Head of caudate nucleus (tissue), 42 donors: ENCODE results near the gene NEAT1.

Experiments used
- DNase-seq, 42 donors: peaks; one replicate each; pipeline versions ENCODE4 v3.0.0 to v3.0.0-alpha.2; 2020 to 2021; ENCODE audit warnings: mixed read lengths in 7 of 42
- intact Hi-C: fragments of 100-400 bp; cut with DNase I; formaldehyde crosslinking; loops from one replicate; pipeline ENCODE4 v1.15.0; 2022

NEAT1 gene

DNA sequence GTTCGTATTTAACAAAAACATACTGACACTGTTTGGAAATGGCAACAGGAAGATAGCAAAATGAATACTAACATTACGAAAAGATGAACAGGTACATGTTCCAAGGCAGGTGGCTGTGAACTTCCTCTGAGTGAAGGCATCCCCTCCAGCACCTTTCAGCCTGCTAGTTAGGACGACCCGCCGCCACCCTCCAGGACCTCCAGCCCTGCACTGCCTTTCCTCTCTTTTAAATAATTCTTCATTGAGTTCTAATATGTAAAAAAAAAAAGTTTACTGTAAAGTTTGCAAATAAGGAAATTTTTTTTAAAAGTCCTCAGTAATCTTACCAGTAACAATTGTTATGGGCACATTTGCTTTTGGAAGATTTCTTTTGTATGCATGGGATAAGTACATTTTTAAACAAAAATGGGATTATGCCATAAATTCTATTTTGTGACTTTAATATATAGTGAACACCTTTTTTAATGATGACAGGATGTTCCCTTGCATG, 6.0 kb downstream of the NEAT1 start:
- DNase-seq, result peak in 9 of 42 donors; percentile 4 to 54 (median 19)
- intact Hi-C loops, result no loop called here

DNA sequence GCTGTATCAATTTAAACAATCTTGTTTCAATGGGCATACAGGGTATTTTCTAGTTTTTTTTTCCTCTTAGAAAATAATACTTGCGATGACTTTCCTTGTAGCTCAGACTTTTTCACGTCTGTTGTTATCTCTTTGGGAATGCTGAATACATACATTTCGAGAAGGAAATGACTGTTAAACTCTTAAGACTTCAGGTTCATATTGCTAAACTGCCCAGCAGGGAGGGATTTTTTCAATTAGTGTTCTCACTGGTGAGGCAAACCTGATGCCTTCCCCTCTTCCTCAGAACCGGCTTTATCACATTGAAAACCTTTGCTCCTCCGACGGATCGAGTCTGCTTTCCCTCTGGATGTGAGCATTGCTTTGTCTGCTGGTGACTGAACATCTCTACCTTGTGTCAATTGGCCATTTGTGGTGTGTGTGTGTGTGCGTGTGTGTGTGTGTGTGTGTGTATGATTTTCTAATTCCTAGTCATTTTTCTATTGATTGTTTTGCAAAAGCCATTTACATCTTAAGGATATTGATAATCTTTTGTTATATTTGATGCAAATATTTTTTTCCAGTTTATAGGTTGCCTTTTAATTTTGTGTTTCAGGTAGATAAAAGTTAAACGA, 6.6 kb downstream of the NEAT1 start:
- peak in 7 of 42 donors; percentile 5 to 50 (median 21) for DNase-seq
- intact Hi-C loops, result no loop called here

DNA sequence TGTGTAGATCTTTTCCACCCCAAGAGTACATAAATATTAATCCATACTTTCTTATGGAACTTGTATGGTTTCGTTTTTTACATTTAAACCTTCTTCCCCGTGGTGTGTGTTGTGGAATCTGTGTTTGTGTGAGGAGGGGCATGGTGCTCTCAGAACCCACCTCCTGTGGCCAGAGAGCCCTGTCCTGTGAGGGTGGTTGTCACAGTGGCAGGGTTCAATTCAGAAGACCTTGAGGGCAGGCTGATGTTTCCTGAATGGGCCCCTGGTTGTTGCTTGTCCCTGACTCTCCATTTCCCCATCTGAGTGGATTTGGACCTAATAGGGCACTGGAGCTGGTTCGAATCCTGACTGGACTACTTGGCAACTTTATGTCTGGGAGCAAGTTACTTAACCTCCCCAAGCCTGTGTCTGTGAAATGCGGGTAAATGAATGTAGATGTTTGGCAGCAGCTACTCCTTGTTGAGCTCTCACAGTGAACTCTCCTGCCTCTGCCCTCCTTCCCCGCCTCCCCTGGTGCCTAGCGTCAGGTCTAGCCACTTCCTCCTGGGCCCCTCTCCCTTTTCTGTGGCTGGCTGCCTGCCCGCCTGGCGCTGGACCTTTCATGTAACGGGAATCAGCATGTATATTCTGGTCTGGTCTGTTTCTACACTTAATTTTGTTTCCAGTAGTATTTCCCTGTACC, 7.3 kb downstream of the NEAT1 start:
- DNase-seq, result peak in 15 of 42 donors; percentile 3 to 78 (median 50)
- intact Hi-C loops, result no loop called here

DNA sequence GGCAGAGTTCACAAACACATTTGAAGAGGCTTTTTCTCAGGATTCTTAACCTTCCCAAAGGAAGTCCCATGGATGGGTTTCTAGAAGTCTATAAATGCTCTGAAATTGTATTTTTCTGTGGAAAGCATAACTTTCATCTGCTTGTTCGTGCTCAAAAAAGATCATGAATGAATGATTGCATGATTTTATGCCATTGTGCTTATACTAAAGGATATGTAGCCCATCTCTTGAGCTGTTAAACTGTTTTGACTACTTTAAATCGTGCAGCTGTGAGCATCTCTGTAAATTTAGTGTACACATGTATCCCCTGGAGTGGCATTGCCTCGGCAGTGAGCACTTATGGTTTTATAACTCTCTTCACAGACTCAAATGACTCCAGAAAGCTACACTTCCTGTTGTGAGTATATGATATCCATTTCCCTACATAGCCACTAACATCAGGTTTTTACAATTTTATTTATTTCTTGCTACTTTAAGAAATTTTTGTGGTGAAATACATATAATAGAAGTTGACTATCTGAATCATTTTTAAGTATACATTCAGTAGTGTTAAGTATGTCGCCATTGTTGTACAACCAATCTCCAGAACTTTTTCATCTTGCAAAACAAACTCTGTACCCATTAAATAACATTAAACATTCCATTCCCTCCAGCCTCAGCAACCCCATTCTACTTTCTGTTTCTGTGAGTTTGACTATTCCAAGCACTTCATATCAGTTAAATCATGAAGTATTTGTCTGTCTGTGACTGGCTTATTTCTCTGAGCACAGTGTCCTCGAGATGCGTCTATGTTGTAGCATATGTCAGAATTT, 8.0 kb downstream of the NEAT1 start:
- intact Hi-C loops, result no loop called here
- peak in 5 of 42 donors; percentile 1 to 41 (median 22) for DNase-seq

DNA sequence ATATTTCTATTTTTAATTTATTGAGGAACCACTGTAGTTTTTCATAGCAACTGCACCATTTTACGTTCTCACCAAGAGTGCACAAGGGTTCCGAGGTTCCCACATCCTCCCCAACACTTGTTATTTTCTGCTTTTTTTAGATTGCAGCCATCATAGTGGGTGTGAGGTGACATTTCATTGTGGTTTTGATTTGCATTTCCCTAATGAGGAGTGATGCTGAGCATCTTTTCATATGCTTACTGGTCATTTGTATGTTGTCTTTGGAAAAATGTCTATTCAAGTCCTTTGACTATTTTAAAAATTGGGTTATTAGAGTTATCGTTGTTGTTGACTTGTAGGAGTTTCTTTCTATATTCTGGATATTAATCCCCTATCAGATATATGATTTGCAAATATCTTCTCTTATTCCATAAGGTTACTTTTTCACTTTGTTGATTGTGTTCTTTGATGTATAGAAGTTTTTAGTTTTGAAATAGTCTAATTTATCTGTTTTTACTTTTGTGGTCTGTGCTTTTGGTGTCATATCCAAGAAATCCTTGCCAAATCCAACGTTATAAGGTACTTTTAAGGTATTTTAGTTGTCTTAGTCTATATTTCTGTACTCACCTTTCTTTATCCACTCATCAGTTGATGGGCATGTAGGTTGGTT, 9.0 kb downstream of the NEAT1 start:
- peak in 7 of 42 donors; percentile 3 to 42 (median 23) for DNase-seq
- intact Hi-C loops, result no loop called here

DNA sequence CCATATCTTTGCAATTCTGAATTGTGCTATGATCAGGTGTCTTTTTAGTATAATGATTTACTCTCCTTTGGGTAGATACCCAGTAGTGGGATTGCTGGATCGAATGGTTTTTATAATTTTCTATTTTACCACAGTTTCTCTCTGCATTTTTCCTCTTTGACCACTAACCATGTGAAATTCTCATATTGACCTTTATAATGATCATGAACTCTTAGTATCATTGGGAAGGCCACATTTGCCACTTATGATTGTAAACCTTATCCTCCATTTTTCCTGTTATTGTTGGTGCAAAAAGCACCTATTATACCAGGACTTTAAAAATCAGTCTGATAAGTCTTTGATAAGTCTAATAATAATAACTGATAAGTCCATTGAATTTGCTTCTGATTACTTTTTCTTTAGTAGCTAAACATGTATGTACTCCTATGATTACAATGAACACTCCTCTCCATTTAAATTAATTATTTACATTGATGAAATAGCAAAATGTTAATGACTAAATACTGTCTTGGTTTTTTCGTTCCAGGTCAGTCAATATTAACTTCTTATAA, 9.6 kb downstream of the NEAT1 start:
- intact Hi-C loops, result no loop called here
- no peak for DNase-seq

DNA sequence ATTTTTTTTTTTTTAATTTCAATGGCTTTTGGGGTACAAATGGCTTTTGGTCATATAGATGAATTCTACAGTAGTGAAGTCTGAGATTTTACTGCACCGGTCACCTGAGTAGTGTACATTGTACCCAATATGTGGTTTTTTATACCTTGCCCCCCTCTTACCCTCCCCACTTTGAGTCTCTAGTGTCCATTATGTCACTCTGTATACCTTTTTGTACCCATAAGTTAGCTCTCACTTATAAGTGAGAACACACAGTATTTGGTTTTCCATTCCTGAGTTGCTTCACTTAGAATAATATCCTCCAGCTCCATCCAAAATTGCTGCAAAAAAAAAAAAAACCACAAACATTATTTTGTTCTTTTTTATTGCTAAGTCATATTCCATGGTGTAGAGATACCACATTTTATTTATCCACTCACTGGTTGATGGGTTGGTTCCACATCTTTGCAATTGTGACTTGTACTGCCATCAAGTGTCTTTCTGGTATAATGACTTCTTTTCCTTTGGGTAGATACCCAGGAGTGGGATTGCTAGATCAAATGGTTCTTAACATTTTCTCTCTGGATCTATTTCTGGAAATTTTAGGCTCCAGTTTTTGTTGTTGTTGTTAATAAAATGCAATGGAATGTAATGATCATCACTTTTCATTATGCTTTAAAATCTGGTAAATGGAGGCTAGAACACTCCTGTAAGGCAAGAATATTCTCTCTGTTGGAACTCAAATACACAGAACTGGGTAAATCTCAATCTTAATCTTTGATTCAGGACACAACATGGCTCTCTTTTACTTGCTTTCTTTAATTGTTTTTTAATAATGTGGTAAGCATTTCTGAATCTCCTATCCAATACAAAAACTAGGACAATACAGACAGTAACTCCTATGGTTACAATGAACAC, 10.3 kb downstream of the NEAT1 start:
- intact Hi-C loops, result no loop called here
- DNase-seq, result peak in 3 of 42 donors; percentile 2 to 39 (median 38)

DNA sequence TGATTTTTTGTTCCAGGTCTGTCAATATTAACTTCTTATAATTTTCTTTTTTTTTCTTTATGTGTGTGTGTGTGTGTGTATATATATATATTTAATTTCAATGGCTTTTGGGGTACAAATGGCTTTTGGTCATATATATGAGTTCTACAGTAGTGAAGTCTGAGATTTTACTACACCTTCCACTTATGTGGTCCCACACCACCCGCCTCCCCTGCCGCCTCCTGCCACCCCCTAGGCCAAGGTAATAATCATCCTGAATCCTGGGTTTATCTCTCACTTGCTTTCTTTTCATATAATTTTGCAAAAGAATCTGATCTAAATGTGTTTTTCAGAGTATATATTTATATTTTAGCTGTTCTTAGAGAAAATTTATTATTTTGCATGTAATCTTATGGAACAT, 11.1 kb downstream of the NEAT1 start:
- intact Hi-C loops, result no loop called here
- peak in 5 of 42 donors; percentile 7 to 38 (median 30) for DNase-seq

DNA sequence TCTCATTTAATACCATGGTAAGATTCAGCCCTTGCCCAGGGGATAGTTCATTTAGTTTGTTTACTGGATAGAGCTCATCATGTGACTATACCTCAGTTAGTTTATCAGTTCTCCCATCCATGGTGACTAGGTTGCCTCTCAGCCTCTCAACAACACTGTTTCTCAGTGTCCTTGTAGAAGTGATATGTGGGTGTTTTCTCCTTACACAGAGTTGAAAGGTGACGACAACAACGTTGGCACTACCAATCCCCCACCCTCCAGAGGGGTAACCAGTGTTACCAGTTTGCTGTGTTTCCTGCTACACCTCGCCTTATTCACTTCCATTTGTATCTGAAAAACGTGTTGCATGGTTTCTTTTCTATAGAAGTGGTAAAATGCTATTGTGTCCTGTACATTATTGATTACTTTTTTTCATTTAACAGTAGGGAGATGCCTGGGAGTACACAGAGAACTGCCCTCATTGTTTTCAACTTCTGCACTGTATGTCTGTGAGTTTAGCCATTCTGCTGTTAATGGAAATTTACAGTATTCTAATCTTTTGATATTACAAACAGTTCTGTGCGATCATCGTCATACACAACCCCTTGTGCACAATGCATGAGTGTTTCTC, 11.6 kb downstream of the NEAT1 start:
- peak in 5 of 42 donors; percentile 1 to 41 (median 7) for DNase-seq

DNA sequence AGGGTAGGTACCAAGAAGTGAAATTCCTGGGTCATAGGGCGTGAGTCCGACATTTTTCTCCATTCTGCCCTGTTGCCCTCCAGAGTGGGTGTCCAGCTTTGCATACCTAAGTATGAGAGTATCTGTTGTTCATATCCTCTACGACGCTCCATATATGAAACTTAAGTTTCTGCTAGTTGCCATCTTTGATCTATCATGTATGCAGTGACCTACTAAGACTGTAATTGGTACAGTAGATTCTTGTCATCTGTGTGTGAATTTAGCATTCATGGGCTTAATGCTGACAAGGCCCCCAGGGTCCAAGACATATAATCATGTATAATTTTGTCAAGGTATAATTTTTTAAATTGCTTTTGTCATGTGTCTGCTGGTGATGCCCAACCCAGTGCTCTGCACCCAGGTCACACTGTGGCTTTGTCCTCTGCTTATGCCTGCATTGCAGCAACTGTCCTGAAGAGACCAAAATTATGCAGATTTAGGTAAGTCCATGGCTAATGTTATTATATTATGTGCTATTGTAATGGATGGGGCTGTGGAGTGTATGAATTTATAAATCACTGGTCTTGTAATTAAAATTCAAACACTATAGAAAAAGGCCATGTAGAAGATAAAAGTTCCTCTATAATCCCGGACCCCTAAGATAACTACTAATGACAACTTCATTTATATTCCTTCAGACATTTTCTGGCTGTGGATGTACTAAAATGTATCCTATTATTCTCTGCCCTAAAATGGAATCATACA, 12.2 kb downstream of the NEAT1 start:
- DNase-seq, result peak in 7 of 42 donors; percentile 3 to 42 (median 21)
- intact Hi-C loops, result no loop called here

More for the DNA sequence above, 11.6 kb downstream of the NEAT1 start:
- intact Hi-C loops, result no loop called here

DNA sequence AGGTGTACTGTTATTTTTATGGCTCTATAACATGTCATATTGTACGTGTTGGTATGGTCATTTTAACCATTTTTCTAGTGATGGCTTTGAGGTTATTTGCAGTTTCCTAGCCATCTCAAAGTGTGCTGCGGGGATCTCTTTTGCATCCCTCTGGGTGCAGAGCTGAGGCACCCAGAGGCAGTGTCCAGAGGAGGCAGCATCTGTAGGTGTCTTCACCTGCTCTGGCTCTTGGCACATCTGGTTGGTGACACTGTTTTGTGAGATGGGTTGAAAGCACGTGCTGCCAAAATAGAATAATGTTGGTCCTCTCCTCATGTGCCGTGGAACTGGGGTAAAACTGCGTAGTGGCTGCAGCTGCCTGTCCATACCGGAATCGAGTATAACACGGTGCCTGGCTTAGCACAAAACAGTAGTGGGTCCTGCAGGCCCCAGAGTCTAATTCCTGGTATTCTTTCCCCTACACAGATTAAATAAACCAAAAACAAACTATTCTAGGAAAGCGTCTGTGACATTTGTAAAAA, 12.9 kb downstream of the NEAT1 start:
- intact Hi-C loops, result no loop called here
- DNase-seq, result peak in 9 of 42 donors; percentile 3 to 44 (median 22)

DNA sequence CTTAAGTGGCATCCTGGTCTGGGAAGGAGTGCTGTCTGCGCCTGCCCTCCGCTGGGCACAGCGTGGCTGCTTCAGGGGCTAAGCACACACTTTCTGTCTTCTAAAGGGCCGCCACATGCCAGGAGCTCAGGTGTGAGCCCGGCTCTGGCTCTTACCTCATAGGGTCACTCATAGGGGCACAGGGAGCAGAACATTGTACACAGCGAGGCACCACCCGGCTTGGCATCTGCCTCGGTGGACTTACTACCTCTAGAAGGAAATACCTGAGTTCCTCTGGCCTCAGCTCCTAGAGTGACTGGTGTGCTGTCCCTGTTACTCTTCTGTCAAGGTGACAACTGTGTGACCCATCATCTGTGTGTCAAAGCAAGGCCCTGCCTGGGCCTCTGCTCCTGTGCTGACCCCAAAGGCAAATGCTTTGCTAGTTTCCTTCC, 13.4 kb downstream of the NEAT1 start:
- intact Hi-C loops, result no loop called here

DNA sequence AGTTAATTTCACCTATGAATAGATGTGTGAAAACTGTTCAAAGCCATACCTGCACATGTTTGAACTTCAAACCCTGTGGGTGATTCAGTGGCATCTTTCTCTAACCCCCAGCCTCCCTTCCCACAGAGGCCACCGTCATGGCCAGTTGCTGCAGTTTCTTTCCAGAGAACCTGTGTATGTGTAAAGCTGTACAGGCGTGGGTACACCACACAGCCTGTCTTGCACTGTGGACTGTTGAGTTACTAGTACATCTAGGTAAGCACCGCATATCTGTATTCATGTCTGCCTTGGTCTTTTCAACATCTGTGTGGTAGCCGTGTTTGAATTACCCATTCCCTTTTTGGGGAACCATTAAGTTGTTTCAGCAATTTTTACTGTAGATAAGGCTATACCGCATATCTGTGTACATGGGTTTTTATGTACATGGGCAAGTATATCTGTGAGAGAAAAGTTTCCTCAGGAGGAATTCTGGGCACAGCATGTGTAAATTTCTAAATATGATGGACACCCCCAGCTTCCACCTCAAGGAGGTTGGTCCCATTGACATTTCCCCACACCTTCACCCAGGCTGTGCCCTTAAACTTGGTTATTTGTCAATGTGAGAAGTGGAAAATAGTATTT, 13.9 kb downstream of the NEAT1 start:
- DNase-seq, result peak in 11 of 42 donors; percentile 4 to 42 (median 14)
- intact Hi-C loops, result no loop called here

More for the DNA sequence above, 13.4 kb downstream of the NEAT1 start:
- peak in 13 of 42 donors; percentile 3 to 52 (median 22) for DNase-seq

DNA sequence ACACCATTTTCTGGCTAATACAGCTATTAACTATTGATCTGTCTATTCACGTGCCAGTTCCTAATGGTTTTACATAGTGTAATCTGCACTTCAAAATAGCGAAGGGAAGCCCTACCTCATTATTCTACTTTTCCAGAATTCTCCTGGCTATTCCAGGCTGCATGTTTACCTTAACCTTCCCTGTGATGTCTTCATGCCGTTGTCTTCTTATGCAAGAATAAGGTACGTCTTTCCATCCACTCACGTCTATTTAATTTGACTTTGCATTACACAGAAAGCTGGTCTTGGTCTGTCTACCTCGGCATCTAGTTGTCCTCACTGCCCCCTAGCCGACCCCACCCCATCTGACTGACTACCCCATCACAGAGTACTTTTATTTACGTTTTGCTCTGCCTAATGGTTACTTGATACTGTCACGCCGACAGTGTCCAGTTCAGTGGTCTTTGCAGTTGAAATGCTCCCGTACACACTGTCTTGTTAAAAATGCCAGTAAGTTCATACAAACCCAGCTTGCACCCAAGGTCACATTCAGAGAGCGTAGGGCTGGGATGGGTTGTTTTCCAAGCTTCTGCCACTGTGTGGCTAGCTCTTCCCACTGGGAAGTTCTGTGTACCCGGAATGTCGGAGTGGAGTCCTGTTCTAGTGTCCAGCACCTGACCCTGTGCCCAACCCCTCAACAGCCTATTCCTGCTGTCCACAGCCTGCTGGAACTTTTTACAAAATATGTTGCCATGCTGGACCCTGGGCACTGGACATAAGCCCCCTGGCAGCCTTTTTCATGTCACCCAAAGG, 15.0 kb downstream of the NEAT1 start:
- intact Hi-C loops, result no loop called here
- DNase-seq, result peak in 10 of 42 donors; percentile 9 to 45 (median 16)
